ENCODE measurements around the gene HPF1.
"Not testable (repeated sequence)": the region's sequence is repeated elsewhere in the genome, so short reads cannot be mapped to it uniquely, and the experiment has no call there.

The HPF1 gene

DNA sequence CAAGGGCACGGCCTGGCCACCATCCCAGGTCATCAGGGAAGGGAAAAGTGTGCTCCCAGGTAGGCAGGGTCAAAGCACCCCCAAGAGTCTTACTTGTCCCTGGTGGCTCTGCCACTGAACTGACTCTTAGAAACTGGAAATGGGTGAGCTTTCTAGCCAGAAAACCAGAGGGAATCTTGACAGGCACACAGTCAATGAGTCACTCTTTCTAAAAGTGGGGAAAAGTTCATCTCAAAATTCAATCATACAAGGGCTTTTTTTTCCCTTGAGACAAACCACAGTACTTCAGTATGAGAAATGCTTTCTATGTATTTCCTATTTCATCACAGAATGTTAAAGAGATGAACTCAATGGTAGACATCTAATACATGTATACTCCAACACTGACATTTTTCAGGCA is 12.5 kb downstream of the HPF1 start:
- no peak overlapping the region for H3K4me3 ChIP-seq
- H3K27ac ChIP-seq, result no peak overlapping the region

GRCh38 chr4:169744601-169745000 is 13.1 kb downstream of the HPF1 start:
- H3K4me3 ChIP-seq, result no peak overlapping the region

GRCh38 chr4:169741569-169741968 is 16.2 kb downstream of the HPF1 start:
- H3K27ac ChIP-seq, result no peak overlapping the region
- no peak overlapping the region for H3K4me3 ChIP-seq

More at GRCh38 chr4:169744601-169745000, 13.1 kb downstream of the HPF1 start:
- no peak overlapping the region for H3K27ac ChIP-seq

- H3K4me3 ChIP-seq, H3K27ac ChIP-seq: not testable (repeated sequence)
These were observed 19.1 kb downstream of the HPF1 start for GRCh38 chr4:169738604-169739003.

GRCh38 chr4:169730564-169730963 is 27.2 kb downstream of the HPF1 start:
- Histone ChIP-seq H3K27ac (no peak overlapping the region), H3K4me3 (no peak overlapping the region)

DNA sequence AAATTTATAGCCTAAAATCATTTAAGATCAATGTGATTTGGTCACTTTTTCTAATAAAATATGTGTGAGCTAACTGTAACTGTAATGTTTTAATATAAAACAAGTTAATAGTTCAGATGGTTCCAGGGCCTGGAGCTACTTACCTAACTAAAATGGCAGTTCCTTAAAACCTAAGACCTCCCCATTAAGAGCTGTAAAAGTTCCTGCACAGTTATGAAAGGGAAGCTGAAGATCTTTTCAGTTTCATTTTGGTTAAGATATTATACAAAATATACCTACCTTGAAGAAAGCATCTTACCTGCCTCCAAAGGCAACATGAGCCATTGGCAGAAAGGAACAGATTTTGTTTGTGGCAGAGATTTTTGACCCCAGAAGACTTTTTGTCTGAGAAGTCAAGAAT is 30.1 kb downstream of the HPF1 start:
- H3K4me3 ChIP-seq, result no peak overlapping the region
- H3K27ac ChIP-seq, result no peak overlapping the region

GRCh38 chr4:169724260-169724659 is 33.5 kb downstream of the HPF1 start:
- H3K4me3 ChIP-seq, result no peak overlapping the region
- H3K27ac ChIP-seq, result no peak overlapping the region

DNA sequence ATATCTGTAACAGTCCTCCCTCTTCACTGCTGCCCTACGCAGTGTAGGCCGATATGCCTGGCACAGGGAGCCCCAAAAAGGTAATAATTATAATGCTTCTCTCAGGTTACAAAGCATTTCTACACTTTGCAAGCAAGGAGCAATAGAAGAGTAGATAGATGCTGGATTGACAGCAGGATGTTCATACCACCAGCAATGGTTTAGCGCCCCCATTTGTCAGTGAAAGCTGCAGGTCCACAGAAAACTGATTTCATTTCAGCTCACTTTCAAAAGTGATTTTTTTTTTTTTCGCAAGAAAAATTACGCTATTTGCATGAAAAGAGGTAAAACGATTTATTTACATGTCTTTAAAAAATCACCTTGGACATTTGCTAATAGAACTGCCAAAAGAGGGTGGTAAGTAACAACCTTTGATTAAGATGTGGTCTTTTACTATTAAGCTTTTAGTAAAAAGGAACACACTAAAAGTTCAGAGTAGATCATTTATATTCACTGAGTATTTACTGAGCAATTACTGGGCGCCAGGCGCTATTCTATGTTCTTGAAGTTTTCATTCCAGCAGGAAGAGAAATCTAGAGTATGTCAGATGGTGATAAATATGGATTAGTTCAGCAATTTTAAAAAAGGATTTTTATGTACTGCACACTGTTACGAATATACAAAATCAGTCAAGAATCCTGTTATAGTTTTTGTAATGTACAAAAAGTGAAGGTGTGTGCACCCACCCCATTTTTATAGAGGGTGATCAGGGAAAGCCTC is 34.4 kb downstream of the HPF1 start:
- Histone ChIP-seq H3K4me3 (no peak overlapping the region), H3K27ac (no peak overlapping the region)

DNA sequence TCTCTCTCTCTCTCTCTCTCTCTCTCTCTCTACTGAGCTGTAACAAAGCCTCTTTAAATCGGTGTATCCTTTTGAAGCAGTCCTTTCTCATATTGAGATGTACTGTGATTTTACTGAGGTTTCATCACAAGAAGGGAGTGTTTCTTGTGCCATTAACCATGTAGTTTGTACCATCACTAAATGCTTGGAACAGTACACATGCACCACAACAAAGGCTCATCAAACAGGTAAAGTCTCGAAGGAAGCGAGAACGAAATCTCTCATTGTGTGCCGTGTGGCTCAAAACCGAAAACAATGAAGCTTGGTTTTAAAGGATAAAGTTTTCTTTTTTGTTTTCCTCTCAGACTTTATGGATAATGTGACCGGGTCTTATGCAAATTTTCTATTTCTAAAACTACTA is 37.2 kb downstream of the HPF1 start:
- Histone ChIP-seq H3K27ac (no peak overlapping the region), H3K4me3 (no peak overlapping the region)

DNA sequence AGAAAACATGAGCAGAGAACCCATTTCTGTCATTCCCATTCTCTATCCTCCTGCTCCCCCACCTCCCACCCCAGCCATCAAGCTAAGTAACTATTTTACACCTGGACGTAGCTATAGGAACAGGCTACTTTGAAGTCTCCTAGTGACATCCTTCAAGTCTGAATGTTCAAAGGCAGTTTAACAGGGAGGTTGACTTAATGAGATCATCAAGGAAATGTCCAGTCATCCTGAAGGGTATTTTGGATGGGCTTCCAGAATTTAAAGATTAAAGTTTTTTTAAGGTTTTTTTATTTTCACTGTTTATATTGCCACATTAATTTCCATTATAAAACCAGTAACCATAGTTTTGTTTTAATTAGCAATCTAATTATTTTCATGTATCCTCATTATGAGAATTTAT is 41.1 kb downstream of the HPF1 start:
- Histone ChIP-seq H3K27ac (no peak overlapping the region), H3K4me3 (no peak overlapping the region)

GRCh38 chr4:169715826-169716225 is 41.9 kb downstream of the HPF1 start:
- Histone ChIP-seq H3K27ac (no peak overlapping the region), H3K4me3 (no peak overlapping the region)

DNA sequence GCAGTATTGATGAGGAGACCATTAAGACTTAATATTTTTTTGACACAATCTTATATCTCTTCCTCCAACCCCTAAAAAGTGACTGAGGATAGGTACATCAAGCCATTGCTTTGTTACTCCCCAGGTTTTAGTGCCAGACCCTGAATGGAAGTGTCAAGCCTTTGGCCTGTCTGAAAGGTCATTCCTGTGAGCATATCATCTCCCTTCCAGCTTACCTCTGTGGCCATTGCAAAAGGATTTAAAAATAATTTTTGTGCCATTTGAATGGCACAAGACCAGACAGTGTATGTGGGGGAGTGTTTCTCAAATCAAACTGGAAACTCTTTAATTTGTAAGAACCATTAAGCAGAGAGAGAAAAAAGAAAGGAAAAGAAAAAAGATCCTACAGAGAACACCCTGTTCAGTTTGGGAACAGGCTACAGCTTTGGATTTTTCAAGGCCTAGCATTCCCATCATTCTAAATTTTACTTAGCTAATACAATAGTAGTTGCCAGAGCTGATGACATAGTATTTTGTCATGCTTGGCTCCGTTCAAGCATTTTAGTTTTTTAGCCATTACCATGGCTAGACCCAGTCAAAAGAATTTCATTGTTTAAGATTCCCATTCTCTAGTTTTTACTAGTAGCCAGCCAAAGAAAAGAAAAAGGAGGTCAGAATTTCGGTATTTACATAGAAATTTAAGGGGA is 49.6 kb downstream of the HPF1 start:
- Histone ChIP-seq H3K4me3 (no peak overlapping the region), H3K27ac (no peak overlapping the region)

GRCh38 chr4:169698331-169698730 is 59.4 kb downstream of the HPF1 start:
- no peak overlapping the region for H3K27ac ChIP-seq
- H3K4me3 ChIP-seq, result no peak overlapping the region

GRCh38 chr4:169690787-169691186 is 67.0 kb downstream of the HPF1 start:
- Histone ChIP-seq H3K27ac (no peak overlapping the region), H3K4me3 (no peak overlapping the region)

- no peak overlapping the region for H3K27ac ChIP-seq
- no peak overlapping the region for H3K4me3 ChIP-seq
These were observed 68.1 kb downstream of the HPF1 start for GRCh38 chr4:169689681-169690080.

GRCh38 chr4:169682372-169683047 is 75.2 kb downstream of the HPF1 start:
- no peak overlapping the region for H3K27ac ChIP-seq
- H3K4me3 ChIP-seq, result no peak overlapping the region
